Caki2 (cell line): ENCODE data around the gene GSC2. TPM values are rescaled to one million over a fixed set of nuclear protein-coding genes. Genes with fewer than 3 reads are reported as not detected.

Source experiments
- DNase-seq: peaks from one replicate; pipeline ENCODE4 v3.0.0-alpha.2; 2015; ENCODE audit warnings: low read depth
- in situ Hi-C: cut with HindIII; loops from 2 replicates; pipeline ENCODE4 v1.10.0; 2016; ENCODE audit warnings: low sequenced_read_pairs, low pct_unique_long_range_greater_than_20kb, mixed read lengths
- total RNA-seq: library from RNA; depleted of rRNA; stranded (reverse); fragments of >200 nt; shearing (Covaris generic); gene quantifications from 2 replicates; pipeline ENCODE4 v1.2.3, GENCODE V29; 2014; ENCODE audit warnings: low replicate concordance

Gene GSC2
- total RNA-seq, 1 experiment from 2014 or later: not detected

DNA sequence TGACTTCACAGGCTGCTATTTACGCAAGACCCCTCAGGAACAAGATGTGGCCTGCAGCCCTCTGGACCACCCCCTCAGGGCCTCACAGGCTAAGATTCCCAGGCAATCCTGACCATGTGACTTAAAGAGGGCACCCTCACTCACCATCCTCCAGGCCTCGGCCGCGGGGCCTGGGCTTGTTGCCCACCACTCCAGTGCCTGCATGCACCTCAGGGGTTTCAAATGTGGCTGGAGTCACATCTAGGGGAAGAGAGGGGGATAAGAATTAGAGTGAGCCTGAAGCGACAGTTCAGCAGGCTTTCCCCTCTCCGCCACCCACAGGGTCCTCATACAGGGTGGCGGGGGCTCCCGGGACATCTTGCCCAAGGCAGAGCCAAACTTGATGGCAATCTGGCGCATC, 7.7 kb downstream of the GSC2 start:
- DNase-seq: no peak
- in situ Hi-C loops: no loop called here

DNA sequence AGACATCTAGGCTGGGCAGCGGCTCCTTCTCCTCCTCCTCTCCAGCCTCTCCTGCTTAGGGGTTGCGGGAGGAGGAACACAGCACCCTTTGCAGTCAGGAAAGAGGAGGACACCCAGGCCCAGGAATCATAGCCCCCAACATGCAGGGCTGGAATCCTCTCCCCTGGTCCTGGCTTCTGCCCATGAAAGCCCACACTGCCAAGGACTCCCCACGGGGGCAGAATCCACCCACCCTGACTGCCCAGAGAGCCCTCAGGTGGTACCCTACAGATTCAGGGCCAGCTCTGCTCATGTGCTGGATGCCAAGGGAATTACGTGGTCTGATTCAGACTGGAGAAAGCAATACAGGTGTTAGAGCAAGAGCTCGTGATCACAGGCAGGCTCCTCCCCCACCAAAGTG, 10.1 kb downstream of the GSC2 start:
- no peak for DNase-seq
- in situ Hi-C loops: no loop called here

DNA sequence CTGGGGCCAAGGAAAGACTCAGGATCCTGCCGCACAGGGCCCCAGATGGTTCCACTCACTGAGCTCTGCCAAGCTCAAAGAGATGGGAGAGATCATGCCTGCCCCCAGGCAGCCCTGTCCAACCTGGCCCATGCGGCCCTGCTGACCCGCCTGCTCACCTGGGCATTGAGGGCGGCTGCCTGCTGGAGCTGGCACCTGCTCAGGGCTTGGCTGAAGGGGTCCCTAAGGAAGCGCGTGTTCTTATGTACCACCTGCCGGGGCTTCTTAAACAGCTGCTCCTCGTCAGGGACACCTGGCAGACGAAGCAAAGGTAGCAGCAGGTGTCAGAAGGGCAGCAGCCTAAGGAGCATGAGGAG, 11.1 kb downstream of the GSC2 start:
- DNase-seq: no peak
- in situ Hi-C loops: no loop called here

DNA sequence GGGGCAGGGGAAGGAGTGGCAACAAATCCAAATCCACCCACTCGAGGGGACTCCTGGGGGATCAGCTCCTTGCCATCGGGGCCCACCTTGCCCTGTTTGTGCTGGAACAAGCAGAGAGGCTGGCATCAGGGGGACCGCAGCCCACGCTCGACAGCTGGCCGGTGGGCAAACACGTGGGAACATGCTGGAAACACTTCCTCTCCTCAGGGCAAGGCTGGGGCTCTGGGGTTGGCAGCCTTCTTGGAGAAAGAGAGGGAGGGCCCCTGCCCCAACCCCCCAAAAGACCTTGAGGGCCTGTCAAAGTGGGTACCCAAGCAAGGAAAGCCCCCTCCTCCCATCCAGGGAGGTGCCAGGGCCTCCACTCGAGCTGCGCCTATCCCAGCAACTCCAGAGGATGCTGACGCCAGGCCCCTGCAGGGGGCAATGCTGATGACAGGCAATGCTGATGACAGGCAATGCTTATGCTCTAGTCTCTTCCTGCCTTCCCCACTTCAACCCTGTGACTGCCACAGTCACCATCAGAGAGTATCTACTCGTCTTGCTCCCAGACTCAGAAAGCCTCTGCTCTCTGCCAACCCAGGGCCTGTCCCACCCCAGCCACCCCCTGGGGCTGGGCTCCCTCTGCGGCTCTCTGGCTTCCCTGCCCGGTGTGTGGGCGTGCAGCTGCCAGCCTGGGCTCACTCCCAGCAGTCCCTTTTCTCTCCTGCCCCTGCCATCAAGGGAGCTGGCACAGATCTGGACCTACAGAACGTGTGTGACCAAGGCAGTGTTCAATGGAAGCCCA, 11.7 kb downstream of the GSC2 start:
- in situ Hi-C loops: no loop called here
- no peak for DNase-seq

DNA sequence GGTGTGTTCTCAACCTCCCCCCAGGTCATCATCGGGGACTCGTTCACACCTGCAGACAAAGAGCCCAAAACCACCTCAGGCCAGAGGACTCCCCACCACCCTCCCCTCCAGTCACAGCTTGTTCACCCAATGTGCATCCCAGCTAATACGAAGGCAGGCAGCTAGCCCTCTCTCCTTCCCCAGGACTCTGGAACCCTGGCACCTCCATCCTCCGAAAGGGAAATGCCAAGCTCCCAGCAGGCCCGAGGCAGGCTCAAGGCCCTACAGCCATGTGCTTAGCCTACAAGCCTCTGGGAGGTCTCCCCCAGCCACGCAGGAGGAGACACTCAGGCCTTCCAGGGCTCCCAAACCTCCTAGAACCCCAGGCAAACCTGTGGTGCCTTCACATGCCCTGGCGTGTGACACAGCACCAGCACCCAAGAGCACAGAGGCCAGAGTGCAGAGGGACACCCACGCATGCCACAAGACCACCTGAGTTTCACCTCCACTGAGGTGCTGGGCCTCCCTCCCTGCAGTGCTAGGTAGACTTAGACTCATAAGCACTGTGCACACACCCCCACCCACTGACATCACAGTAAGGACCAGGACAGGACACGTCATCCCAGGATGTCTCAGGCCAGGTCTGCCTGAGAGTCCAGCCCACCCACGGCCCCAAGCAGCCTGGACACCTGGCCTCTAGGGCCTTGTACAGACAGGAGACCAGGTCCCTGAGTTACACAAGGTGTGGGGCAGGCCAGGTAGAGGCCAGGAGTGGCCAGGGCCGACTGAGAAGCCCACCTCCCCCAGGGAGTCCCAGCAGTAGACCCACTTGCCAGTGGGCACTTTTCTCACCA, 12.5 kb downstream of the GSC2 start:
- in situ Hi-C loops: no loop called here
- DNase-seq: no peak

DNA sequence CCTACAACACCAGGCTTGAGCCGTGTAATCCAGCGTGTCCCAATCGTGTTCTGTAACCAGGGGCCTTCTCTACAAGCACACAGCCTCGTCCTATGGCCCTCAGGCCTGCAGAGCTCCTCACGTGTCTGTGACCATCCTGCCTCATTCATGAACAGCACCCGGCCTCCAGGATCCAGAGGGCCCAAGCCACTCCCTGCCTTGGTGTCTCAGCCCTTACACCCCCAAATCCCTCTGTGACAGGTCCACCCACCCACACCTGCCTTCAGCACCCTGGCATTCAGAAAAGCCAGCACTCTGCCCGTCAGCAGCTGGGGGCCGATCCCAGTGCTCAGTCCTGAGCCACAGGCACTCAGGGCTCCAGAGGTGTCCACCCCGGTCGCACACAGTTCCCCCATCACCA, 13.2 kb downstream of the GSC2 start:
- in situ Hi-C loops: no loop called here

DNA sequence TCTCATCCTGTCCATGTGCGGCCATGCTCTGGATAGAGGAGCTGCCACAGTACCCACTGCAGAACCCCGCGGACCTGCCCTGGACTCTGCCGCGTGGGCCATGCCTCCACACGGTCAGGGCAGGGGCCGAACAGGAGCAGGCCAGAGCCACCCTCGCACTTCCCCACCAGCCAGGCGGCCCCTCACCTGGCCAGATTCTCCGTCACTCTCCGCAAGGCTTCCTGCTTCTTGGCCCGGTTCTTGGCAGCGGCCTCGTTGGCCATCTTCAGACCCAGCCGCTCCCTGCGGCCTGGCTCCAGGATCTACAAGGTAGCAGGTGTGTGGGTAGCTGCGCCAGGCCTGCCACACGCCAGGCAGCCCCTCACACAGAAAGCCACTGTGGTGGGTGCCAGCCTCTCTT, 15.2 kb downstream of the GSC2 start:
- no peak for DNase-seq
- in situ Hi-C loops: no loop called here

More for the DNA sequence above, 13.2 kb downstream of the GSC2 start:
- no peak for DNase-seq

DNA sequence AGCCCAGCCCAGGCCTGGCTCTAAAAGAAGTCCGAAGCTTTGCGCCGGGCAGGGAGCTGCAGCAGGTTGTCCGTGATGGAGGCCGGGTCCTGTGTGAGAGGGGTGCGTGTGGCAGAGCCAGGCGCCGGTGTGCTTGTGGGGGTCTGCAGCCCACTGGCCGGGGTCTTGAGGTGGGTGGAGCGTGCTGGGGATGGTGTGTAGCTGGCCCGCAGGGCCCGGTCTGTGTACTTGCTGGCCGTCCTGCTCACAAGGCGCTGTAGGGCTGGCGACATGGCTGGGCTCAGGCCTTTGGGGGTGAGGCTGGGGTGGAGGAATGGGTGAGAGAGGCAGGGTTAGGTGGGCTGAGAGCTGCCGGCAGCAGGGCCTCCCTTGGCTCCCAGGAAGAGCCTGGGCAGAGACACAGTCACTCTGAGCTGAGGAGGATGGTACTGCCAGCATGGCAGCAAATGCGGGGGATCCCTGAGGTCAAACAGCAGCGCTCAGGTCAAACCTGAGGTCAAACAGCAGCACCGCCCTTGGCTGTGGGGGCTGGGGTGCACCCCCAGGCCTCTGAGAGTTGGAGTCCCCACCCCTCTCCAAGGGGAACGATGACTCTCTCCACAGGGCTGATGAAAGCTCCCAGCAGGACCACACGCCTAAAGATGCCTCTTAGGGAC, 15.8 kb downstream of the GSC2 start:
- DNase-seq: no peak
- in situ Hi-C loops: no loop called here

DNA sequence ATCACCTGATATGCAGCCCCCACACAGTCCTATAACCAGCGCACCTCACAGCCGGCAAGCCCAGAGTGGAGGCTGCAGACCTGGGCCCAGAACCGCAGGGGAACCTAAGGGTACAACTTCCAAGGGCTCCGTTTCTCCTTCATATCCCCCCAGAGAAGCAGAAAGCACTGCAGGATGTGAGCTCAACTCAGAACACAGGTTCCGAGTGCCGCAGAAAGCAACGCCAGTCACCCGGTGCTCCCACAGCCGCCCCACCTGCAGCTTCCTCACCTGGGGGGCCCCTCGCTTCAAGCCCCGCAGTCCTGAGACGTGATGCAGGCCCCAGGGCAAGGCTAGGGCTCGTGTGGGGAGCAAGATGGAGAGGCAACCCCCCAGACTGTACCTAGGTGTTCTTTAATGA, 16.5 kb downstream of the GSC2 start:
- DNase-seq: no peak
- in situ Hi-C loops: no loop called here

DNA sequence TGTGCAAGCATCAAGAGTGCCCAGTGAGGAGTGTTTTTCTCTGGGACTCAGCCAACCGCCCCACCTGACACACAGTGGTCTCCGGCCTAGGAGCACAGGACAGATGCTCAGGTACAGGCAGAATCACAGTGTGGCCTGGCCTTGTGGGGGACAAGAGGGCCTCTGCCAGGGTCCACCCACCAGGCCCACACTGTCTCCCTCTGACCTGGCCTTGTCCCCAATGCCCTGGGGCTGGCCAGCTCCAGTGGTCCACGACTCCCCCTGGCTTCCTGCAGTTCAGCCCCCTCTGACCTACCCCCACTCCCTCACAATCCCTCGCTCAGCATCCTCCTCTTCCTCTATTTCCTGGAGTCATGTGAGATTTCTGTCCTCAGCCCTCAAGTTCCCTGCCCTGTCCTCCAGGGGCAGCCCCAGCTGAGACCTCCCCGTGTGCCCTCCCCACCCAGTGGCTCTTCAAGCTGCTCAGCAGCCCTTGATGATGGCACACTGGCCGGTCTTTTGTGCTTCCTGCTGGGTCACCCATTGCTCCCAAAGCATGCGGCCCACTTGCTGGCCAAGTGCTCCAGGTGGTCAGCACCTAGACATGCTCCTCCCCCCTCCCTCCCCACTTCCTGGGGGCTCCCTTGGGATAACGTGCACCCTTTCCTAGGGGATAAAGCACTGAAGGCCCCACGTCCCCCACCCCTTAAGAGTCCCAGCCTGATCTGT, 17.2 kb downstream of the GSC2 start:
- no peak for DNase-seq
- in situ Hi-C loops: no loop called here

DNA sequence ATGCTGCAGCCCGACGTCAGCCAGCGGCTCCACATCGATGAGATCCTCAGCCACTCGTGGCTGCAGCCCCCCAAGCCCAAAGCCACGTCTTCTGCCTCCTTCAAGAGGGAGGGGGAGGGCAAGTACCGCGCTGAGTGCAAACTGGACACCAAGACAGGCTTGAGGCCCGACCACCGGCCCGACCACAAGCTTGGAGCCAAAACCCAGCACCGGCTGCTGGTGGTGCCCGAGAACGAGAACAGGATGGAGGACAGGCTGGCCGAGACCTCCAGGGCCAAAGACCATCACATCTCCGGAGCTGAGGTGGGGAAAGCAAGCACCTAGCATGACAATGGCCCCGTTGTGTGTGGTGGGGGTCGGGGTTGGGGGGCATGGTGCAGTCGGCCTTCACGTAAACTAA, 17.9 kb downstream of the GSC2 start:
- in situ Hi-C loops: no loop called here
- no peak for DNase-seq

DNA sequence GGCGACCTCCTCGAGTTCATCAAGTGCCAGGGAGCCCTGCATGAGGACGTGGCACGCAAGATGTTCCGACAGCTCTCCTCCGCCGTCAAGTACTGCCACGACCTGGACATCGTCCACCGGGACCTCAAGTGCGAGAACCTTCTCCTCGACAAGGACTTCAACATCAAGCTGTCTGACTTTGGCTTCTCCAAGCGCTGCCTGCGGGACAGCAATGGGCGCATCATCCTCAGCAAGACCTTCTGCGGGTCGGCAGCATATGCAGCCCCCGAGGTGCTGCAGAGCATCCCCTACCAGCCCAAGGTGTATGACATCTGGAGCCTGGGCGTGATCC, 18.4 kb downstream of the GSC2 start:
- DNase-seq: no peak
- in situ Hi-C loops: no loop called here

DNA sequence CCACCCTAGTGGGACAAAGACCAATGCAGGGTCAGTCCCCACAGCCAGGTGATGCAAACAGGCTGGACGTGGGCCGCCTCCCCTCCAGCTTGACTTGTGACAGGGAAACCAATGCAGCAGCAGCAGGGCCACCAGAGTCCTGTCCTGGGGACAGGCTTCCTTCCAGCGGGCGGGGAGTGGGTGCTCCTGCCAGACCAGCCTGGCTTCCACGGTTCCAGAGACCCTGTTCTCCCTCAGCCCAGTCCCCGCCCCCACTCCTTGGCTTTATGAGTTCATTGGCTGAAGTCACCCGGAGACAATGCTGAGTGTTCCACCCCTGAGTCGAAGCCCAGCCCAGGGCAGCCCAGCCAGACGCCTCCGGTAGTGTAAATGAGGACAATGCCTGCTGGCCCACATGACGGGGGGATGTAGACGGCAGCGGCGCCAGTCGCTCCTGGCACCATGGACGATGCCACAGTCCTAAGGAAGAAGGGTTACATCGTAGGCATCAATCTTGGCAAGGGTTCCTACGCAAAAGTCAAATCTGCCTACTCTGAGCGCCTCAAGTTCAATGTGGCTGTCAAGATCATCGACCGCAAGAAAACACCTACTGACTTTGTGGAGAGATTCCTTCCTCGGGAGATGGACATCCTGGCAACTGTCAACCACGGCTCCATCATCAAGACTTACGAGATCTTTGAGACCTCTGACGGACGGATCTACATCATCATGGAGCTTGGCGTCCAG, 19.0 kb downstream of the GSC2 start, which contains the start of gene TSSK2:
Gene TSSK2, plus strand, starts transcription at position 350 of the 726 bp plus-strand sequence. Its CDS starts 92 bp downstream, at position 442.
- DNase-seq: no peak
- in situ Hi-C loops: no loop called here

DNA sequence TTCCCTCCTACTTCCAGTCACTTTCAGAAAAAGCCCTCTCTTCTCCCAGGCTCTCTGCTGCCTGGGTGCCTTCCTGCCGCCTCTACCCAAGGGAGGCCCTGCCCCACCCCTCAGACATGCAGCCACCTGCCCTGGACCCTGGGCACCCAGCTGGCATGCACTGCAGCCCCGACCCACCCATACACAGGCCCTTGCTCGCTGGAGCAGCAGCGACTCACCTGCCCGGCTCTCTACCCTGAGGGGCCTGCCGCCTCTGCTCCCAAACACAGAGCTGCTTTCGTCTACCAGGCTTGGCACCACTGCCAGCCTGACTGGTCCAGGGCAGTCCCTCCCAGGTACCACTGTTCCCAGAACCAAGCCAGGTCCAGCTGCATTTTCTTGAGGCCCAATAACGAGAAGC, 20.2 kb downstream of the GSC2 start:
- no peak for DNase-seq
- in situ Hi-C loops: no loop called here

DNA sequence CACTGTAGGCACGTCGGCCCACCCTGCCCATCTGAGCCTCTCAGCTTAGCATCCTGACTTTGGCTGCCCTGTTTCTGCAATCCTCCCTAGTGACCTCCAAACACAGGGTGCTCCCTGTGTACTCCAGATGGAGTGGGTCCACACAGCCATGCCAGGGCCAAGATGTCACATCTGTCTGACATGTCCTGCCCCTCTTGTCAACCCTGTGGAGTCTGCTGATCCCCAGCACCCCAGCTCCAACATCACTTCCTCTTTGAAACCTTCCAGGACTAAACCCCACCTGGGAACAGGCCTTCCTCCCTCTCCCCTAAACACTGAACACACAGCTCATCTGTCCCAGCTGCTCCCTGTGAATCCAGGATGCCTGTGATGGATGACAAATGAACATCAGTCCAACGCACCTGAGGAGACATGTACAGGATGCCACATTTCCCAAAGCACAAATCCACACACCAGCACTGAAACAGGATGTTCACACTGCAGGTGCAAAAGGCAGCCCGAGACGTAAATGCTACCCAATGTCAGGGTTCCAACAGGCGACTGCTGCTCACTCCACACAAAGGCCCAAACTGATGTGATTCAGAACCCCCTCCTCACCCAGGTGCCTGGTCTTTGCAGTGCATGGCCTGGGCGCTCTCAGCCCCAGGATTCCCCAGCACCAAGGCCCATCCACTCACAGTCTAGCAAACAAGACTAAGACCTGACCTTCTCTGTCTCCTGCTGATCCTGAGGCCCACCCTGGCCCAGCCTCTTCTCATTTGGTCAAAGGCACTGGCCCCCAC, 21.0 kb downstream of the GSC2 start:
- in situ Hi-C loops: no loop called here
- no peak for DNase-seq

DNA sequence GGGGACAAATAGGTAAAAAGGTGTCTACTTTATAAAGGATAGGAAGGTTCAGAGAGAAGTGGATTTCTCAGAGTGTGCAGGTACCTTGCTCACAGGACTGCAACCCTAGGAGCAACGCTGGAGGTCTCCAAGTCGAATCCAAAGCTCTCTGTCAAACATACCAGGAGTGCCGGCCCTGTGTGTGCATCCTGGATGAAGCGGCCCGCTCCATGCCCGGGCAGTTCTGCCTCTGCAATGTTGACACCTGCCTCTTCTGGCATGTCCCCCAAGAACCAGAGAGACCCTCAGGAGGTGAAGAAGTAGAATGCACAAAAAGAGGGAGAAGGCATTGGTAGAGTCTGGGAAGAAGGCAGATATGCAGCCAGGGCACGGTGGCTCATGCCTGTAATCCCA, 22.1 kb downstream of the GSC2 start:
- no peak for DNase-seq
- in situ Hi-C loops: no loop called here

DNA sequence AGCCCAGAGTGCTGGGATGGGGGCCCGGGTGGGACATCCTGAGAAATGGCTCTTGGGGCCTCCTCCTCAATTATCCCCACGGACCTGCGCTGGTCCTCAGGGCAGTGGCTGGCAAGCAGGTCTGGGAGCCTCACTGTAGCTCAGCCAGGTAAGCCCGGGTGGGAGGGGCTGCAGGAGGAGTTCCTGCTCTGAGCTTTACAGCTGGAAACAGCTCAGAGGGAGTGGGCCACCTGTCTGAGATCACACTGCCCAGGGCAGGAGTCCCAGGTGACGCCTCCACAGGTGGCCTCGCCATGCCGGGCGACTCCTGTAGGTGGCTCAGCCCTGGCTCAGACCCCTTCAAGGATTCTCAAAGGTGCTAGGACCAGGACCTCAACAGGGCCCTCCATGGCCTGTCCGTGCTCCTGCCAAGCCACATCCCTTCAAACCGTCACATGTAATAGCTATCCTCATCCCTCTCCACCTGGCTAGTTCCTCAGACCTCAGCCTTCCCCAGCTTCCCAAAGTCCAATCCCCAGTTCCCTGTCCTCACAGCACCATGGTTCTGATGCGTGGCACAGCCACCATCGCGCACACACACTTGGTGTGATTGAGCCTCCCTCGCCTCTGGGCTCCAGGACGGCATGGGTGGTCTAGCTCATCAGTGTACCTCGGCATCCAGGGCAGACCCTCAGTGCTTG, 22.6 kb downstream of the GSC2 start:
- in situ Hi-C loops: no loop called here
- no peak for DNase-seq
